SU-DHL-6 (cell line): ENCODE measurements around the gene DNASE1L2.
A peak's percentile ranks its signal among the peaks of the same experiment; 100 is the strongest.

Experiments used
- H2AFZ ChIP-seq: fragments of 200-600 bp; sonication (generic); 2 replicates; pipeline ENCODE4 v1.6.1; 2014; ENCODE audit warnings: low read depth, mild to moderate bottlenecking, moderate library complexity, mixed read lengths, antibody characterized with exemption, low read length; ENCODE audit not compliant: severe bottlenecking
- H3F3A ChIP-seq: fragments of 200-600 bp; shearing (Covaris generic); 2 replicates; pipeline ENCODE4 v1.6.0; 2016; ENCODE audit warnings: antibody characterized with exemption, mild to moderate bottlenecking; ENCODE audit not compliant: insufficient read depth
- H3K27ac ChIP-seq: fragments of 200-600 bp; sonication (generic); 2 replicates; pipeline ENCODE4 v1.5.1; 2016; ENCODE audit warnings: low read depth, mild to moderate bottlenecking, low read length, moderate library complexity, mixed read lengths
- H3K27me3 ChIP-seq: fragments of 200-600 bp; sonication (generic), shearing (Covaris generic); 2 replicates; pipeline ENCODE4 v1.6.0; 2014; ENCODE audit warnings: mild to moderate bottlenecking, low read length
- H3K36me3 ChIP-seq: fragments of 200-600 bp; sonication (generic); 2 replicates; pipeline ENCODE4 v1.6.1; 2014; ENCODE audit warnings: mild to moderate bottlenecking, low read length, mixed read lengths
- H3K4me2 ChIP-seq: fragments of 300-600, 200-600 bp; shearing (Covaris generic), sonication (generic); 2 replicates; pipeline ENCODE4 v1.6.0; 2014; ENCODE audit warnings: low read length, low read depth, mild to moderate bottlenecking; ENCODE audit not compliant: poor library complexity, severe bottlenecking
- H3K4me3 ChIP-seq: fragments of 200-600 bp; sonication (generic); 2 replicates; pipeline ENCODE4 v1.5.1; 2014; ENCODE audit warnings: antibody characterized with exemption, low read length, mild to moderate bottlenecking, mixed read lengths; ENCODE audit not compliant: insufficient read depth, poor library complexity, severe bottlenecking
- H3K79me2 ChIP-seq: fragments of 200-600 bp; sonication (generic); 2 replicates; pipeline ENCODE4 v1.6.1; 2014; ENCODE audit warnings: mild to moderate bottlenecking, low read length, moderate library complexity; ENCODE audit not compliant: insufficient read depth
- H3K9ac ChIP-seq: fragments of 200-600 bp; sonication (generic); 2 replicates; pipeline ENCODE4 v1.7.0; 2014; ENCODE audit warnings: mild to moderate bottlenecking, low read length
- H3K9me2 ChIP-seq: fragments of 200-600 bp; sonication (generic); replicated peaks from 2 replicates; pipeline ENCODE4 v1.6.1; 2014; ENCODE audit warnings: low read length; ENCODE audit not compliant: insufficient read depth
- H3K9me3 ChIP-seq: fragments of 200-600 bp; sonication (generic); 2 replicates; pipeline ENCODE4 v1.6.1; 2014; ENCODE audit warnings: low read length, mixed read lengths; ENCODE audit not compliant: insufficient read depth
- H4K20me1 ChIP-seq: fragments of 200-600 bp; sonication (generic); 2 replicates; pipeline ENCODE4 v1.6.1; 2014; ENCODE audit warnings: low read depth, mild to moderate bottlenecking, antibody characterized with exemption, low read length, moderate library complexity, mixed read lengths
- CTCF ChIP-seq: fragments of 200-600 bp; sonication (generic); IDR thresholded peaks from one replicate; pipeline ENCODE4 v1.5.1; 2017; ENCODE audit warnings: antibody characterized with exemption, mild to moderate bottlenecking, low read length, moderate library complexity; ENCODE audit not compliant: insufficient read depth, poor library complexity, severe bottlenecking
- EZH2phosphoT487 ChIP-seq: fragments of 200-600 bp; sonication (generic), shearing (Covaris generic); conservative IDR thresholded peaks from 2 replicates; pipeline ENCODE4 v1.6.1; 2018; ENCODE audit warnings: mild to moderate bottlenecking, antibody characterized with exemption, low read length, moderate library complexity, mixed read lengths

The DNASE1L2 gene

DNA sequence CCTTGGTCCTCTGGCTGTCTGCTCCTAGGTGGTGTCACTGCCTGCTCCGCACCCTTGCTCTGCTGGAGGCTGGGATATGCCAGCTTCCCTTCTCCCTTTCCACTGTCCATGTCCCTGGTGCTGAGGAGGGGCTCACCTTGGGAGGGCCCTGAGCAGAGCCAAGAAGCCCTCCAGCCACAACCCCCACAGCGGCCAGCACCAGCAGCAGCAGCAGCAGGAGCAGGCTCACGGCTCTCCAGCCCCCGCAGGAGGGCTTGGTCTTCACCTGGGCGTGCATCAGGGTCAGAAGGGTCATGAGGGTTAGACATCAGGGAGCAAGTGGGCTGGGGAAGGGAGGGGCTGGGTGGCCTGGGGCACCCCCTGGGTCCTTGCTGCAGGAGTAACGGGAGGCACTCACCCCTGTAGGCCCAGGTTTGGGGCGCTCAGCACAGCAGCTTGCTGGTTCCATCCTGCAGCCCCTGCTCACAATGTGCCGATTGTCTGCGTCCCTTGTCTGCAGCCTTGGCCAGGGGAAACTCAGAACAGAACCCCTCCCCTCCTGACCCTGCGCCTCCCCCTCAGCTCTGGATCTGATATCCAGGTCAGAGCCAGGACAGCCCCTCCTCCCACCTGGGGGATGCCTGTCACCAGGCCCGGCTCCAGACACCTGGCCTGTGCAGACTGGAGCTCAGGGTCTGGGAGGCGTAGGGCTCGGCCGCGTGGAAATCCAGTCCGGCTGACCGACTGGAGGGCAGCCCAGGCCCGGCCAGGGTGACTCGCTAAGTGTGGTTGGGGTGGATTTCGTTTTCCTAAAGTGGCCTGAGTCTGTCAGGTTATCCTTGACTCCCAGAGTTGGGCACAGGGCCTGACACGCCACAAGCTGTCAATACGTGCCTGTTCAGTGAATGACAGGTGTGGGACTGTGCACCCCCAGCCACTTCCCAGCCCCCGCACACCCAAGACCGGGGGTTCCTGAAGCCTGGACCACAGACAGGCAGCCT is 25.6 kb upstream of the DNASE1L2 start, which contains the start of gene BRICD5:
Gene BRICD5 (minus strand): TSS at position 478 of the 980 bp plus-strand sequence. CDS start 30 bp downstream, at position 448.
- Histone ChIP-seq H3K27me3 (no peaks in the 10 kb centered on the region), H3K27ac (no peak within 1 kb of the TSS), H3K36me3 (no peaks in the 10 kb centered on the region)

GRCh38 chr16:2211923-2212347 is 24.3 kb upstream of the DNASE1L2 start:
- Histone ChIP-seq H2AFZ (no peak overlapping the region), H3K4me2 (no peak overlapping the region), H3K79me2 (peaks cover 18% of the 10 kb centered on the region), H3K27ac (no peak overlapping the region), H3F3A (peaks cover 13% of the 10 kb centered on the region; the same call in 1 of the 2 replicates), H3K27me3 (no peaks in the 10 kb centered on the region), H3K9ac (no peak overlapping the region), H3K36me3 (no peaks in the 10 kb centered on the region), H4K20me1 (no peaks in the 10 kb centered on the region), H3K4me3 (no peak overlapping the region), H3K9me3 (no peaks in the 10 kb centered on the region), H3K9me2 (no peaks in the 10 kb centered on the region)
- TF ChIP-seq CTCF: no peak
- no peak for TF ChIP-seq EZH2phosphoT487

More for the DNA sequence above, 25.6 kb upstream of the DNASE1L2 start, which contains the start of gene BRICD5:
- H3F3A ChIP-seq: peaks cover 7% of the 10 kb centered on the region; the same call in 1 of the 2 replicates
- H3K9me3 ChIP-seq: no peaks in the 10 kb centered on the region
- TF ChIP-seq EZH2phosphoT487 (no peak), CTCF (no peak)
- no peaks in the 10 kb centered on the region for H3K9me2 ChIP-seq
- H3K79me2 ChIP-seq: peaks cover 26% of the 10 kb centered on the region
- H2AFZ ChIP-seq: no peak within 1 kb of the TSS
- H3K4me3 ChIP-seq: no peak within 1 kb of the TSS
- no peaks in the 10 kb centered on the region for H4K20me1 ChIP-seq
- H3K4me2 ChIP-seq: no peak within 1 kb of the TSS
- no peak within 1 kb of the TSS for H3K9ac ChIP-seq

DNA sequence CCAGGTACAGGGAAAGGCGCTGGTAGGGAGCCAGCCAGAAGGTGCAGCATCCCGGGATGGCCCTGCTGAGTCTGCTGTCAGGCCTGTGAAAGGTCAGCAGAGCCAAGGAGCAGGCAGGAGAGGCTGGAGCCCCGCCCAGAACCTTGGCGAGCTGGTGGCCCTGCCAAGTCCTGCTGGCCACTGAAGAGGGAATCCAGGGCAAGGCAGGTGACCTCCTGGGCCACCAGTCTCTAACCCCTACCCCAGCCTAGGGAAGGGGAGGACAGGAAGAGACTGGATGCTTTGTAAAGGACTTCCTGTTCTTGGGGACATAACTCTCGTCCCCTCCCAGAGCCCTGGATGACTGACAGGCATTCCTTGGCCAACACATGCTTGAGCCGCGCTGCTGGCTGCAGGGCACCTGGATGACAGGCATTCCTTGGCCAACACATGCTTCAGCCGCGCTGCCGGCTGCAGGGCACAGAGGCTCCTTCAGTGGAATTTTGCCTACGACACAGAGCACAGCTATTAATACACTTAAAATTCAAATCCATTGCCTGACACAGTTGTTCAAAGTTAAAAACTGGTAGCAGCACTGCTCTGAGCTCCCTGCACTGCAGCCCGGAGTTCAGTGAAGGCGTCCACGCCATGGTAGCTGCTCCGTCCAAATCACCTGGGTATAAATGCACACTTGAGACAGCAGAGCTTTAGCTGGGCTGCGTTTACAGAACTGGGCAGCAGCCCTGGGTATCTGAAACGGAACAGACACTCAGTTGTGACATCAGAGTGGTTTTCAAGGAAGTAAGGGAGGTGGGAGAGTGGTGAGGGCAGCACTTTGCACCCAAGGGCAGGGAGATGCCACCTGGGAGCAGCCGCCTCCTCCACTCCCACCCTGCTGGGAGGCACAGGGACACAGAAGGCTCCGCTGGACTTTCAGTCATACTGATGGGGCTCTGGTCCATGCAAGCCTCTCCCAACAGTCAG is 23.6 kb upstream of the DNASE1L2 start:
- peaks cover 18% of the 10 kb centered on the region for H3K79me2 ChIP-seq
- H3K36me3 ChIP-seq: no peaks in the 10 kb centered on the region
- no peaks in the 10 kb centered on the region for H4K20me1 ChIP-seq
- H3K9ac ChIP-seq: peak overlapping the region; percentile 98
- H3K4me3 ChIP-seq: peak overlapping the region; percentile 92
- peaks cover 16% of the 10 kb centered on the region; the same call in 1 of the 2 replicates for H3F3A ChIP-seq
- peak overlapping the region; percentile 66 for H3K4me2 ChIP-seq
- no peaks in the 10 kb centered on the region for H3K27me3 ChIP-seq
- no peaks in the 10 kb centered on the region for H3K9me3 ChIP-seq
- no peak overlapping the region for H2AFZ ChIP-seq
- H3K27ac ChIP-seq: 0 out of 2 replicates have a peak overlapping the region, but pooled peaks have one; percentile 9
- no peaks in the 10 kb centered on the region for H3K9me2 ChIP-seq
- TF ChIP-seq EZH2phosphoT487: no peak
- TF ChIP-seq CTCF: no peak
